Fibroblast of the conjunctiva (primary cell): ENCODE measurements around the gene MSH3.
"Not testable (repeated sequence)": the region's sequence is repeated elsewhere in the genome, so short reads cannot be mapped to it uniquely, and the experiment has no call there.

Source experiments
- DNase-seq: peaks from one replicate; pipeline ENCODE4 v3.0.0-alpha.2; 2010; ENCODE audit warnings: low read depth

The MSH3 gene

GRCh38 chr5:80706835-80707447 lies 52.5 kb downstream of the MSH3 start:
- DNase-seq: no peak

GRCh38 chr5:80707645-80708044 lies 53.2 kb downstream of the MSH3 start:
- DNase-seq: no peak

GRCh38 chr5:80711216-80711615 lies 56.8 kb downstream of the MSH3 start:
- no peak for DNase-seq

- peak; percentile 17 for DNase-seq
These were observed 57.5 kb downstream of the MSH3 start for GRCh38 chr5:80711938-80712337.

- no peak for DNase-seq
These were observed 58.5 kb downstream of the MSH3 start for GRCh38 chr5:80712919-80713318.

GRCh38 chr5:80713631-80714030 lies 59.2 kb downstream of the MSH3 start:
- no peak for DNase-seq

- no peak for DNase-seq
These were observed 60.3 kb downstream of the MSH3 start for GRCh38 chr5:80714570-80715298.

GRCh38 chr5:80715887-80716286 lies 61.4 kb downstream of the MSH3 start:
- no peak for DNase-seq

- DNase-seq: no peak
These were observed 65.7 kb downstream of the MSH3 start for GRCh38 chr5:80720181-80720580.

GRCh38 chr5:80722916-80723315 lies 68.5 kb downstream of the MSH3 start:
- no peak for DNase-seq

- DNase-seq: no peak
These were observed 71.0 kb downstream of the MSH3 start for GRCh38 chr5:80725446-80725845.

GRCh38 chr5:80736730-80737129 lies 82.3 kb downstream of the MSH3 start:
- DNase-seq: no peak

GRCh38 chr5:80738466-80738865 lies 84.0 kb downstream of the MSH3 start:
- DNase-seq: no peak

- DNase-seq: no peak
These were observed 84.6 kb downstream of the MSH3 start for GRCh38 chr5:80739057-80739456.

- DNase-seq: no peak
These were observed 85.0 kb downstream of the MSH3 start for GRCh38 chr5:80739496-80739895.

GRCh38 chr5:80739898-80740297 lies 85.4 kb downstream of the MSH3 start:
- DNase-seq: no peak

- DNase-seq: not testable (repeated sequence)
These were observed 86.0 kb downstream of the MSH3 start for GRCh38 chr5:80740488-80740887.

- DNase-seq: no peak
These were observed 86.5 kb downstream of the MSH3 start for GRCh38 chr5:80740999-80741398.

GRCh38 chr5:80744149-80744548 lies 89.7 kb downstream of the MSH3 start:
- no peak for DNase-seq

GRCh38 chr5:80745490-80745889 lies 91.0 kb downstream of the MSH3 start:
- no peak for DNase-seq

GRCh38 chr5:80747922-80748321 lies 93.5 kb downstream of the MSH3 start:
- DNase-seq: no peak

GRCh38 chr5:80752427-80752826 lies 98.0 kb downstream of the MSH3 start:
- DNase-seq: no peak

- no peak for DNase-seq
These were observed 99.3 kb downstream of the MSH3 start for GRCh38 chr5:80753712-80754111.

GRCh38 chr5:80754900-80755299 lies 100.4 kb downstream of the MSH3 start:
- no peak for DNase-seq
